ENCODE results near the gene EPC1.

The EPC1 gene

GRCh38 chr10:32315424-32315823 lies 31.5 kb downstream of the EPC1 start:
- H3K36me3 ChIP-seq (ENCODE audit: control insufficient read depth in 1 of 2, insufficient read depth in 2 of 2, low read length in 2 of 2), result peaks cover 0 to 2% of the 10 kb centered on the region in 2 experiments
- WGBS (ENCODE audit: extremely low coverage, insufficient coverage, insufficient read length), result no CpG with 5 or more reads among the region's 3 CpGs
- no peak overlapping the region for H2BK5ac ChIP-seq (ENCODE audit: low read depth, low read length, poor library complexity)
- H4K8ac ChIP-seq (ENCODE audit: low read depth, low read length), result no peak overlapping the region
- H3K4me1 ChIP-seq (ENCODE audit: control insufficient read depth in 1 of 2, insufficient read depth in 2 of 2, low read length in 2 of 2), result no peaks in the 10 kb centered on the region
- H4K12ac ChIP-seq (ENCODE audit: low read depth, low read length), result no peak overlapping the region
- H2BK120ac ChIP-seq (ENCODE audit: insufficient read depth, low read length, poor library complexity), result no peak overlapping the region
- no peak overlapping the region for H2AFZ ChIP-seq (ENCODE audit: insufficient read depth, low read length, poor library complexity)
- H3K4ac ChIP-seq (ENCODE audit: low read depth, low read length), result peak overlapping the region; percentile 62
- no peak overlapping the region for H3K14ac ChIP-seq (ENCODE audit: low read length)
- no peak overlapping the region for H2BK12ac ChIP-seq (ENCODE audit: low read length)
- H3K27ac ChIP-seq (ENCODE audit: low read depth, low read length), result no peak overlapping the region
- no peak overlapping the region for H3K4me2 ChIP-seq (ENCODE audit: low read length)
- no peaks in the 10 kb centered on the region for H3K9me3 ChIP-seq (ENCODE audit: insufficient read depth, low read depth, low read length)
- no peak overlapping the region for H3K18ac ChIP-seq (ENCODE audit: low read length)
- H3K79me1 ChIP-seq (ENCODE audit: low read length), result no peaks in the 10 kb centered on the region
- H3K79me2 ChIP-seq (ENCODE audit: control insufficient read depth, insufficient read depth, low read length, poor library complexity), result peaks cover 2% of the 10 kb centered on the region
- no peak overlapping the region for H3K23ac ChIP-seq (ENCODE audit: low read length)
- DNase-seq, result no peak
- no peak overlapping the region for H4K91ac ChIP-seq (ENCODE audit: low read depth, low read length)
- no peak overlapping the region for H3K9ac ChIP-seq (ENCODE audit: low read length)
- H3K27me3 ChIP-seq (ENCODE audit: insufficient read depth, low read length), result no peaks in the 10 kb centered on the region
- no peak overlapping the region for H2AK5ac ChIP-seq (ENCODE audit: low read length)
- no peak overlapping the region for H3K4me3 ChIP-seq (ENCODE audit: low read depth, low read length)

- no peak overlapping the region for H3K23ac ChIP-seq (ENCODE audit: low read length)
- no CpG with 5 or more reads among the region's 2 CpGs for WGBS (ENCODE audit: extremely low coverage, insufficient coverage, insufficient read length)
- no peak overlapping the region for H3K14ac ChIP-seq (ENCODE audit: low read length)
- no peak overlapping the region for H3K4me3 ChIP-seq (ENCODE audit: low read depth, low read length)
- H3K27me3 ChIP-seq (ENCODE audit: insufficient read depth, low read length), result no peaks in the 10 kb centered on the region
- peaks cover 0 to 2% of the 10 kb centered on the region in 2 experiments for H3K36me3 ChIP-seq (ENCODE audit: control insufficient read depth in 1 of 2, insufficient read depth in 2 of 2, low read length in 2 of 2)
- H2BK5ac ChIP-seq (ENCODE audit: low read depth, low read length, poor library complexity), result no peak overlapping the region
- no peak overlapping the region for H3K9ac ChIP-seq (ENCODE audit: low read length)
- no peaks in the 10 kb centered on the region for H3K4me1 ChIP-seq (ENCODE audit: control insufficient read depth in 1 of 2, insufficient read depth in 2 of 2, low read length in 2 of 2)
- H2BK12ac ChIP-seq (ENCODE audit: low read length), result no peak overlapping the region
- no peak overlapping the region for H3K4me2 ChIP-seq (ENCODE audit: low read length)
- H3K18ac ChIP-seq (ENCODE audit: low read length), result no peak overlapping the region
- no peak overlapping the region for H4K8ac ChIP-seq (ENCODE audit: low read depth, low read length)
- H2AK5ac ChIP-seq (ENCODE audit: low read length), result no peak overlapping the region
- H4K12ac ChIP-seq (ENCODE audit: low read depth, low read length), result no peak overlapping the region
- H3K9me3 ChIP-seq (ENCODE audit: insufficient read depth, low read depth, low read length), result no peaks in the 10 kb centered on the region
- H4K91ac ChIP-seq (ENCODE audit: low read depth, low read length), result no peak overlapping the region
- no peaks in the 10 kb centered on the region for H3K79me1 ChIP-seq (ENCODE audit: low read length)
- H3K4ac ChIP-seq (ENCODE audit: low read depth, low read length), result no peak overlapping the region
- no peak overlapping the region for H2BK120ac ChIP-seq (ENCODE audit: insufficient read depth, low read length, poor library complexity)
- no peak overlapping the region for H3K27ac ChIP-seq (ENCODE audit: low read depth, low read length)
- H3K79me2 ChIP-seq (ENCODE audit: control insufficient read depth, insufficient read depth, low read length, poor library complexity), result peaks cover 2% of the 10 kb centered on the region
- H2AFZ ChIP-seq (ENCODE audit: insufficient read depth, low read length, poor library complexity), result no peak overlapping the region
- DNase-seq, result no peak
Measured at GRCh38 chr10:32314588-32314987, 32.4 kb downstream of the EPC1 start.

DNA sequence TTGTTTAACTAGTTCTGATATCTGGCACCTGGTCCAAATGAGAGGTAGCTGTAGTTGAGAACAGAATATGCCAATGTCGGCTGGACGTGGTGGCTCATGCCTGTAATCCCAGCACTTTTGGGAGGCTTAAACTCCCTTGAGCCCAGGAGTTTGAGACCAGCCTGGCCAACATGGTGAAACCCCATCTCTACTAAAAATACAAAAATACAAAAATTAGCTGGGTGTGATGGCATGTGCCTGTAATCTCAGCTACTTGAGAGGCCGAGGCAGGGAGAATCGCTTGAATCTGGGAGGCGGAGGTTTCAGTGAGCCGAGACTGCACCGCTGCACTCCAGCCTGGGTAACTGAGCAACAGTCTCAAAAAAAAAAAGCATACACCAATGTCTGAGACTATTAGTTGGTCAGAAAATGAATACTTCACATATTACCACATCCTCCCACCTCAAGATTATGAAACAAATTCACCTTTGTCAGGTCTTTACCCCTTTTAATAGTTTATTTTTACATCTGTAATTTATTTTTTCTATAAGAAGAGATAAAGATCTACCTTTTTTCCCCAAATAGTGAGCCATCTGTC lies 38.8 kb downstream of the EPC1 start:
- H4K8ac ChIP-seq (ENCODE audit: low read depth, low read length), result no peak overlapping the region
- H3K18ac ChIP-seq (ENCODE audit: low read length), result no peak overlapping the region
- DNase-seq, result no peak
- H3K79me1 ChIP-seq (ENCODE audit: low read length), result no peaks in the 10 kb centered on the region
- H3K27ac ChIP-seq (ENCODE audit: low read depth, low read length), result no peak overlapping the region
- peaks cover 2% of the 10 kb centered on the region for H3K79me2 ChIP-seq (ENCODE audit: control insufficient read depth, insufficient read depth, low read length, poor library complexity)
- no peaks in the 10 kb centered on the region for H3K27me3 ChIP-seq (ENCODE audit: insufficient read depth, low read length)
- no peak overlapping the region for H3K14ac ChIP-seq (ENCODE audit: low read length)
- no peak overlapping the region for H2BK12ac ChIP-seq (ENCODE audit: low read length)
- H3K36me3 ChIP-seq (ENCODE audit: control insufficient read depth in 1 of 2, insufficient read depth in 2 of 2, low read length in 2 of 2), result peaks cover 3 to 6% of the 10 kb centered on the region in 2 experiments
- H3K9ac ChIP-seq (ENCODE audit: low read length), result no peak overlapping the region
- H3K4ac ChIP-seq (ENCODE audit: low read depth, low read length), result peak overlapping the region; percentile 27
- H3K4me1 ChIP-seq (ENCODE audit: control insufficient read depth in 1 of 2, insufficient read depth in 2 of 2, low read length in 2 of 2), result no peaks in the 10 kb centered on the region
- no peak overlapping the region for H2AFZ ChIP-seq (ENCODE audit: insufficient read depth, low read length, poor library complexity)
- no peaks in the 10 kb centered on the region for H3K9me3 ChIP-seq (ENCODE audit: insufficient read depth, low read depth, low read length)
- H3K4me2 ChIP-seq (ENCODE audit: low read length), result no peak overlapping the region
- WGBS (ENCODE audit: extremely low coverage, insufficient coverage, insufficient read length), result no CpG with 5 or more reads among the region's 7 CpGs
- no peak overlapping the region for H3K4me3 ChIP-seq (ENCODE audit: low read depth, low read length)
- H3K23ac ChIP-seq (ENCODE audit: low read length), result no peak overlapping the region
- H2BK120ac ChIP-seq (ENCODE audit: insufficient read depth, low read length, poor library complexity), result no peak overlapping the region
- no peak overlapping the region for H2AK5ac ChIP-seq (ENCODE audit: low read length)
- no peak overlapping the region for H2BK5ac ChIP-seq (ENCODE audit: low read depth, low read length, poor library complexity)
- no peak overlapping the region for H4K12ac ChIP-seq (ENCODE audit: low read depth, low read length)
- no peak overlapping the region for H4K91ac ChIP-seq (ENCODE audit: low read depth, low read length)

DNA sequence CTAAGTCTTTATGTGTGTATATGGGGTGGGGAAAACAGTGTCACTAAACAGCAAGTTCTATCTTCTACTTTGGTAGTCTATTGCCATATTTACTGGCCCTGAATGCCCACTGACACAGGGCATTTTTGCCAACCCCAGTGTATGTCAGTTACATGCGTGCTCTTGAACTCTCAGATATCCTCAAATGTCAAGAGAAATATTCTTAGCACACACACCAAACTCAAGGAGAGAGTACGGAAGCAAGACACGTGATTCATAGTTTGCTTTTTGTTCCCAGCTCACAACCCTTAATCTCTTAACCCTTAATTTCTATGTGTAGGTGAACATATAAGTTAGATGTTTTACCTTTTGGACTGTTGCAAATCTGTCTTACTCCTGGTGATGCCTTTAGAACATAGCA lies 39.3 kb downstream of the EPC1 start:
- no peak overlapping the region for H4K12ac ChIP-seq (ENCODE audit: low read depth, low read length)
- H2BK5ac ChIP-seq (ENCODE audit: low read depth, low read length, poor library complexity), result no peak overlapping the region
- no peak overlapping the region for H3K18ac ChIP-seq (ENCODE audit: low read length)
- no peaks in the 10 kb centered on the region for H3K4me1 ChIP-seq (ENCODE audit: control insufficient read depth in 1 of 2, insufficient read depth in 2 of 2, low read length in 2 of 2)
- no peak overlapping the region for H2AK5ac ChIP-seq (ENCODE audit: low read length)
- WGBS (ENCODE audit: extremely low coverage, insufficient coverage, insufficient read length), result no CpG with 5 or more reads among the region's 3 CpGs
- H4K8ac ChIP-seq (ENCODE audit: low read depth, low read length), result no peak overlapping the region
- H3K9ac ChIP-seq (ENCODE audit: low read length), result no peak overlapping the region
- peaks cover 2% of the 10 kb centered on the region for H3K79me2 ChIP-seq (ENCODE audit: control insufficient read depth, insufficient read depth, low read length, poor library complexity)
- H3K79me1 ChIP-seq (ENCODE audit: low read length), result no peaks in the 10 kb centered on the region
- H3K4me2 ChIP-seq (ENCODE audit: low read length), result no peak overlapping the region
- H3K14ac ChIP-seq (ENCODE audit: low read length), result no peak overlapping the region
- no peak for DNase-seq
- peaks cover 7 to 8% of the 10 kb centered on the region in 2 experiments for H3K36me3 ChIP-seq (ENCODE audit: control insufficient read depth in 1 of 2, insufficient read depth in 2 of 2, low read length in 2 of 2)
- H2BK120ac ChIP-seq (ENCODE audit: insufficient read depth, low read length, poor library complexity), result no peak overlapping the region
- no peaks in the 10 kb centered on the region for H3K27me3 ChIP-seq (ENCODE audit: insufficient read depth, low read length)
- no peak overlapping the region for H2AFZ ChIP-seq (ENCODE audit: insufficient read depth, low read length, poor library complexity)
- no peaks in the 10 kb centered on the region for H3K9me3 ChIP-seq (ENCODE audit: insufficient read depth, low read depth, low read length)
- no peak overlapping the region for H4K91ac ChIP-seq (ENCODE audit: low read depth, low read length)
- no peak overlapping the region for H3K27ac ChIP-seq (ENCODE audit: low read depth, low read length)
- H3K4me3 ChIP-seq (ENCODE audit: low read depth, low read length), result no peak overlapping the region
- H2BK12ac ChIP-seq (ENCODE audit: low read length), result no peak overlapping the region
- H3K4ac ChIP-seq (ENCODE audit: low read depth, low read length), result no peak overlapping the region
- H3K23ac ChIP-seq (ENCODE audit: low read length), result no peak overlapping the region
